HG02840 (cell line): ENCODE measurements around the gene MAP3K4.
A peak's percentile ranks its signal among the peaks of the same experiment; 100 is the strongest.

Experiments used
- ATAC-seq: cut with Tn5 transposase; IDR thresholded peaks from one replicate; pipeline ENCODE4 v1.9.1; 2021; ENCODE audit warnings: mild to moderate bottlenecking, moderate library complexity, moderate number of reproducible peaks; ENCODE audit not compliant: unreplicated experiment, low FRiP score

The MAP3K4 gene

DNA sequence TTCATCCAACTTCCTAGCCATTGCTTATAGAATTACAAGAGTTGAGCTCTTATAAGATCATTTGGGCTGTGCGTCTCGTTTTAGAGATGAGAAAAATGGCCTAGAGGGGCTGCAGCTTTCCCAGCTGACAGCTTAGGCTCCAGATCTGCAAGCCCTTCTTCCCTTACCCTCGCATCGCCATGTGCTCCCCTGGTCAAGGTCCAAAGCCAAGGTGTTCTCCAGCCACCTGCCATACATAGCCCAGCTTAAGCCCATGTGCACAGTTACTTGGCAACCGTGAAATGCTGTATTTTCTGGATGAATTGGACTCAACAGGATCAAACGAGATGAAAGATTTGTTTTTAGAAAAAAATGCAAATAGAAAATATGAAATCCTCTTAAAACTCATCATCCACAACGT is 7.9 kb downstream of the MAP3K4 start:
- ATAC-seq: no peak

DNA sequence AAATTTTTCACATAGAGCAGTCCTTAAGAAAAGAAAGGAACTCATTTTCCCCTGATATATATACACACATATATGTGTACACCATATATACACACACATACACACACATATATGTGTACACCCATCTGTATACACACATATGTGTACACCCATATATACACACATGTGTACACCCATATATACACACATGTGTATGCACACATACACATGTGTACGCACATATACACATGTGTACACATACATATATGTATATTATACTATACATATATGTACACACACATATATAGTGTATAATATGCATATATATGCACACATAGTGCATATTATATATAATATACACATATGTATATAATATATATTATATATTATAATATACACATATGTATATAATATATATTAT is 9.1 kb downstream of the MAP3K4 start:
- no peak for ATAC-seq

DNA sequence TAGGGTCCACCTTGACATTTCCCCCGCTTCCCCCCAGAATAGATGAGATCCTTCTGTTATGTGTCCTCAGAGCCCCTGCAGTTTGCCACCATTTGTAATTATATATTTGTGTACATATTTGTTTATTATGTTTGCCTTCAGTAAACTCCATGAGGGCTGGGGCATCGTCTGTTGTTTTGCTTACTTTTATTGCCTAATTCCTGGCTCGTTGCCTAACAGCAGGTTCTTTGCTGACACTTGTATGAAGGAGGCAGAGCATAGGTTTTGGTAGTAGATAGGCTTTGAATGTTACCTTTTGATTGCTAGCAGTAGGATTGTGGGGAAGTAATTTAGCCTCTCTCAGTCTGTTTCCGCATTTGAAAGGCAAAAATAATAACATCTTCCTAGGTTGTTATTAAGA is 9.9 kb downstream of the MAP3K4 start:
- ATAC-seq: no peak

DNA sequence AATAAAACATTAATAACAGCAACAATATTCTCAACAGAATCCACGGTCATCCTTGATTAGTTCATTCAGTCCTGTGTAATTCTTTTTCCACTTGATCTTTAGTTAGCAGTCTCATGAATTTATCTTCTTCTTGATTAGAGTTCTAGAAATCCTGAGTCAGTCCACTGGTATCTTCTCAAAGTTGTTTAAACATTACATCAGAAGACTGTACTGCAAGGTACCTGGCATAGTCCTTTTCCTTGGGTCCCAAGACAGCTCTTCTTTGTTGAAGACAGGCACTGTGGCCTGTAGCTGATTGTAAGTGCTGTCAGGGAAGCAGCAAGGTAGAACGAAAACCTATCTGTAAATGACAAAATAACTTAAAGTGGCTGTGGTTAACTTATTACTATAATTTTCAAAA is 11.8 kb downstream of the MAP3K4 start:
- no peak for ATAC-seq

DNA sequence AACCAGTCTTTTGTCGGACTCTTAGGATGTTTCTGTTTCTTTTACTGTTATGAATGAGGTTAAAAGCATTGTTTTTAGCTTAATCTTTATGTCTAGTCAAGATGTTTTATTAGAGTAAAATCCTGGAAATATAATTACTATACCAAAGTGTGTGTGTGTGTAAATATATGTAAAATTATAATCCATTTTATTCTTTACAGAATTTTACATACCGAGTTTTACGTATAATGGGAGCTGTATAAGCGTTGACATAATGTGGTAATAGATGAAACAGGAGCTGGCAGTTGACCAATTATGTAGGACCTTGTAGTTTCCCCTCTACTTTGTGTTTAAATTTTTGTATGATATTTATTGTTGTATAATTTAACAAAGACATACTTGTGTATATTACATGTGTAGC is 16.7 kb downstream of the MAP3K4 start:
- ATAC-seq: no peak

DNA sequence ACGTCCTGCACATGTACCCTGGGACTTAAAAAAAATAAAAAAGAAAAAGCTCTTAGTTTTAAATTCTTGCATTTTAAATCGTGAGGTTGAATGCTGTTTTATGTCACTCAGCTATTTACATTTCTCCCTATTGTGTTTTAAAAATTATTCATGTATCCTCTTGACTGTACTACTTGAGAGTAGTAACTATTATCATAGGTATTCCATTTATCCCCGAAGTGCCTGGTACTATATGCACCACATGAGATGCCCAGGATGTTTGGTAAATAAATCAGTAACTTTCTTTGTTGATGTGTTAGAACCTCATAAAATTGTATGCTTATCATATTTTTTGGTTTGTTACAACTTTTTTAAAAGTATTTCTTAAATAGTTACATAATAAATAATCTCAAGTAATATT is 18.4 kb downstream of the MAP3K4 start:
- no peak for ATAC-seq

DNA sequence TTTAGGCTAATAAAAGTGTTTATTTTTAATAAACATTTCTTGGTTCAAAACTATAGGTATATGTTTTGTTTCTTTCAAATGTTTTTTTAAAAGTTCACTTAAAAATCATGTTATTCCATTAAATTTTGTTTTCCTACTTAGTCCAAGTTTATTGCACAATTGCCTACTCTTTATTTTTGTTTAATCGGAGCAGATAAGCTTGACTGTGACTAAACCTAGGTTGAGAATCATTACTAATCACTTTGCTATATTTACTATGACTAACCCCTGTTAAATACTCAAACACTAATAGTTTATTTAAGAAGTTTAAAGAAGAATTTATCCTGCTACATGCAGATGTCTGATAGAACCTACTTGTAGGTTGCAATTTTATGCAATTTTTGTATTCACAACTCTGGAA is 18.8 kb downstream of the MAP3K4 start:
- no peak for ATAC-seq

DNA sequence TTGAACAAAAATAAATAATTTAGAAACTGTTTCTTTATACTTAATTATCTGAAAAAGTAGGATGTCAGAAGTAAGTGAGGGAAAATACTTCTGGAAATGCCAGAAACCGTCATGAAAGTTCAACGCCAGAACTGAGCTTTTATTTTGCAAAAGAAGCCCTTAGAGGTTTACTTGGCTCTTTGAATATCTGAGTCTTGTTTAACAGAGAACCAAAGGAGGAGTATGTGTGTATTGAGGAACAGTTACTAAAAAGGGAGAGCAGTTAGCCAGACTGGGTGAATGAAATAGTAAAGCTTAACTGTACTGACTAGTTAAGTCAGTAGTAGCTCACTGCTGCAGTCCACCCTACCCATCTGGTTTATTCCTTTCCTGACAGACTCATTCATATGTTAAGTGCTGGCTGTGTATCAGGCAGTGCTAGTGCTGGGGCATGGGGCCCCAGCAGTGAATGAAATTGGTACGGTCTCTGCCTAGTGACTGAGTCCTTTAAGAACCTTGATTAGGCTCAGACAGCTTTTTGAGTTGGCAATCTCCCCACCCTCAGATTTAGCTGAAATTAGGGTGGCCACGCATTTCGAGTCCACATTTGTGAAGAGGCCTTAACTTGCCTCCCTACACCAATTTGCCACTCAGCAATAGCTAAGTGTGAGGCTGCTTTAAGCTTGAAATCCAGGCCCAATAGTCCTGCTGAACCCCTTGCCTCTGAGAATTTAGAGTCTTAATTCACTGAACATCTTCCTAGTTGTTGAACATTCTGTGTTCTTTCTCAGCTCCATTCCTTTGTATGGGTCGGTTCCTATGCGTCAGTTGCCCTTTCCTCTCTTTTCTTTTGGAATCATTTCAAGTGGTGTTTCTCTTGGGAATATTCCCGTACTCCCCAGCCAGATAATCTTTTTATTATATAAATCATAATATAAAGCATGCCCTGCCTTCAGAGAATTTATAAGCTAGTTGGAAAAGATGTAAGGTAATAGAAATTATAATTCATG is 20.2 kb downstream of the MAP3K4 start:
- no peak for ATAC-seq

DNA sequence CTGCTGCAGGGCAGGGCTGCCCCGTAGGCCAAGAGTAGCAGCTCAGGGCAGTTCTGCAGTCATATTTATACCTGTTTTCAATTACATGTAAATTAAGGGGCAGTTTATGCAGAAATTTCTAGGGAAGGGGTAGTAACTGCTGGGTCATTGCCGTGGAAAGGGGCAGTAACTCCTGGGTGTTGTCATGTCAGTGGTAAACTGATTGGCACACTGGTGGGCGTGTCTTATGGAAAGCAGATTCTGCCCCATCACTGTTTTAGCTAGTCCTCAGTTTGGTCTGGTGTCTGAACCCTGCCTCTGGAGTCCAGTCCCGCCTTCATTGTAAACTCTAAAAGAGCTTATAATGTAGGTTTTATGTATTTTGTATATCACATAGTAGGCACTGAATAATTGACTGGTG is 22.1 kb downstream of the MAP3K4 start:
- ATAC-seq: no peak

DNA sequence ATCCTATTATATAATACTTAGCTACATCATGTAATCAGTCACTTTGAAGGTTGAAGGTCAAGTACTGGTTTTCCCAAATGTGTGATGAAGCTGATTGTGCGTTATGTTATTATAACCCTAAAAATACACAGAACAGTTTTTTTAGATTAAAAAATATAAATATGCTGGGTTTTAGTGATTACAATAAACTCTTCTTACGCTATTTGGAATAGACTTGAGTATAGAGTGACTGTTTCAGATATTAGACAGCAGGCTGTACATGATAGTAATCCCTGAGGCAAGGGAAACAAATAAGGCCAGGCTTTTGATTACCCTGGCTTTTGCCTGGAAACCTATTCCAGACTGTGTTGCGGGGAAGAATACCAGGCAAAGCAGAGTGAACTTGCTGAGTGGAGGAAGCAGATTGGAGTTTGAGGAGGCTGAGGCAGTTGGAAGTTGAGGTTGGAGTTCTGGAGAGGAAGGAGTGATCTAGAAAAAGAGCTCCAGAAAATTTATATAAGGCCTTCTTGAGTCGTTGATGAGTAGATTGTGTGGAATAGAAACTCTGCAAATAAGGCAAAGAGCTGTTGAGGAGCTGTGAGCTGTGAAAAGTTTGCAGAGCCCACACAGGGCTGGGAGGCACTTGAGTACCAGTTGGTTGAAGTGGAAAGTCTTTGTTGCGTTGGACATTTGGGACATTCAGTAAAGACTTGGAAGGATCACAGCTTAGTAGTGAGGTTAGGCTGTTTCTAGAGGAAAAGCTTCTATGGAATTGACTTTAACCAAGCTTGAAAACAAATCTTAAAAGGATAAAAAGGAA is 26.4 kb downstream of the MAP3K4 start:
- ATAC-seq: no peak

DNA sequence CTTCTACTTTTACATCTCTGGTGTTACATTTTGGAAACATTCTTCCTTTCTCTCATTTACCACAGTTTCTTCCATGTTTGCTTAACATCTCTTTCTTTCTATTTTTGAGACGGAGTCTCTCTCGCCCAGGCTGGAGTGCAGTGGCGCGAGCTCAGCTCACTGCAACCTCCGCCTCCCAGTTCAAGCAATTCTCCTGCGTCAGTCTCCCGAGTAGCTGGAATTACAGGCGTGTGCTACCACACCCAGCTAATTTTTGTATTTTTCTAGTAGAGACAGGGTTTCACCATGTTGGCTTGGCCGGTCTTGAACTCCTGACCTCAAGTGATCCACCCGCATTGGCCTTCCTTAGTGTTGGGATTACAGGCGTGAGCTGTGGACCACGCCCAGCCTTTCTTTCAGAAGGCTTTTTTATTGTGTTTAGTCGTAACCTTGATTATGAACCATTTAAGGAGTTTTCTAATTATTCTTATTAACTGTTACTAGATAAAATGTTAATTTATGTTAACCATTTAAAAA is 27.8 kb downstream of the MAP3K4 start:
- ATAC-seq: no peak

DNA sequence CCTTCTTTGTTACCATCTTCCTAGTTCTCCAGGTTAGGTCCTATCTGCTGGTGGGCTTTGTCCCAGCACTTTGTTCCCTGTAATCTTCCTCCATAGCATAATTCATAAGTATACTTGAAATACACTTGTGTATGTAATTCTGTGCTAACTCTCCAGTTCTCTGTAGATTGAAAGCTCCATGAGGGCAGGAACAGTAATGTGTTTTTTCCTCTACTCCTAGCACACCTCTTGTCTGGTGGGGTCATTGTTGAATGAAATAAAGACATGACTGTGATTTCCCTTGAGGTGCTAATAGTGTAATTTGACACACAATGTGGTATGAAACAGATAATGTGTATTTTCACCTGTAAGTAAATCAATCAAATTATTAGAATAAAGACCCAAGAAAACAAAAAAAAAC is 30.0 kb downstream of the MAP3K4 start:
- ATAC-seq: no peak

DNA sequence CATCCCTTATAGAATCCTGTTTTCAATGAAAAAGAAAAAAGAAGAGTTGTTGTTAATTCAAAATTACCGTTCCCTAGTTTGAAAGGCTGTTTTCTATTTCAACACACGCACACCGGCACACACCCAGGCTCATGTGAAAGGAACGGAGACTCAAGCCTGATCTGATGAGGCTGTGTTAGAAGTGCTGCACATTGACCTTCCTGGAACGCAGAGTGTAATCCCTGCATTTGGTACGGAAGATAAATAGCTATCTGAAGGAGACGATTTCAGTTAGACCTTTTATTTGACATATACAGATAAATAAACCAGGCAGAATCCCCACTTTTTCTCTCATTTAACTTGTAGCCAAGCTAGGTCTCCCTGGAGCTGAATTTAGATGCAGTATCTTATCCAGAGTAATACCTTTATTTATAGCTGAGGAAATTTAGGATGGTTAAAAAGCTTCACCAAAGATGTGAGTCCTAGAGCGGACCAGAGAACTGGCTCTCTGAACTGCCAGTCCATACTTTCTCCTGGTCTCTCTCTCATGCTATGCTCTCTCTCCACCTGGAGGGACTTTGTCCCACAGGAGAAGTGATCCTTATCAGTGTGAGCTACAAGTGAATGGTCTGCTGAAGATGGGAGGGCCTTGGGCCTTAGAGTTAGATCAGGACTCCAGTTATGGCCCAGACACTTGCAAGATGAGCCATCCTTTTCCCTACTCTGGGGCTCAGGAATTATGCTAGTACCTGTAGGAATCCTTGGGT is 30.6 kb downstream of the MAP3K4 start:
- no peak for ATAC-seq

DNA sequence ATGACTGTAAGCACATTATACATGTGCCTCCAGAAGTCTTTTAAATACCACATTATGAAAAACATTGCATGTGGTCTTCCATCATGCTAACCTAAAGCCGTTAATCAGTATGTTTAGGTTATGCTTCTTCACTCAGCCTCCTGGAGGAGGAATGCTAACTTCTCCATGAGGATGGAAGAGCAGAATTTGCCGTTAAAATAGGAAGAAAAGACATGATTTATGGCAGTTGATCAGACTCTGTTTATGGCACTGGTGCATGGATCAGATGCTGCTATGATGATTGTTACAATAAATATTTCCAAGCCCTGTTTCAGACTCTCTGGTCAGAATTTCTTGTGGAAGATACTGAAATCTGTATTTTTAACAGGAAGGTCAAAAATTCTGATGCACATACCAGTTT is 31.7 kb downstream of the MAP3K4 start:
- no peak for ATAC-seq

DNA sequence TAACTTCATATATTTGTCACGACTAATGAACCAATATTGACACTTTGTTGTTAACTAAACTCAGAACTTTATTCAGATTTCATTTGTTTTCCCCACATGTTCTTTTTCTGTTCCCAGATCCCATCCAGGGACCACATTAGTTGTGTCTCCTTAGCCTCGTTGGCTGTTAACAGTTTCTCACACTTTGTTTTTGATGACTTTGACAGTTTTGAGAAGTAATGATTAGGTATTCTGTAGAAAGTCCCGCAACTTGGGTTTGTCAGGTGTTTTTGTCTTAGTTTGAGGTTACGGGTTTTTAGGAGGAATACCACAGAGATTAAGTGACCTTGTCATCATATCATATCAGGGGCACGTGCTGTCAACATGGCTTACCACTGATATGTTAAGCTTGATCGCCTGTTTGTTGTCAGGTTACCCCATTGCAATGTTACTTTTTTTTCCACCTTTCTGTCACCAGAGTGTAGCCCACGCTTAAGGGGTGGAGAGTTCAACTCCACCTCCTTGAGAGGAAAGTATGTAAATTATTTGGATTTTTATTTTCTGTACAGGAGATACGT is 32.9 kb downstream of the MAP3K4 start:
- no peak for ATAC-seq

DNA sequence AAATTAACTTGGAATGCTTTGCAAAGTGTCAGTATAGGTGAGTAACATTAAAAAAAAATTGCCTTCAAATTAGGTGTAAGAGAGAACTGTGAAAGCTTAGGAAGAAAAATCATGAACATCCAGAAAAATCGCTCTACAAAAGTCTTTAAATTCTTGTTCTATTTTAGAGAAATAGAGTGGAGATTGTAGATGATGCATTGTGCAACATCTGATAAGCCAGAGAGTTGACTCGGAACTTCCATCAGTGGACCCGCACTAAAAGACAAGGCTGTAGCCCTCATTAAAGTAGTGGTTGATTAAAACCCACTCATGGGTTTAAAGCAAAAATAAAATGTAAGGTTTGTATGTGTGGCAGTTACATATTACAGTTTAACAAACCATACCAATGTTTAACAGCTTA is 35.8 kb downstream of the MAP3K4 start:
- ATAC-seq: no peak

DNA sequence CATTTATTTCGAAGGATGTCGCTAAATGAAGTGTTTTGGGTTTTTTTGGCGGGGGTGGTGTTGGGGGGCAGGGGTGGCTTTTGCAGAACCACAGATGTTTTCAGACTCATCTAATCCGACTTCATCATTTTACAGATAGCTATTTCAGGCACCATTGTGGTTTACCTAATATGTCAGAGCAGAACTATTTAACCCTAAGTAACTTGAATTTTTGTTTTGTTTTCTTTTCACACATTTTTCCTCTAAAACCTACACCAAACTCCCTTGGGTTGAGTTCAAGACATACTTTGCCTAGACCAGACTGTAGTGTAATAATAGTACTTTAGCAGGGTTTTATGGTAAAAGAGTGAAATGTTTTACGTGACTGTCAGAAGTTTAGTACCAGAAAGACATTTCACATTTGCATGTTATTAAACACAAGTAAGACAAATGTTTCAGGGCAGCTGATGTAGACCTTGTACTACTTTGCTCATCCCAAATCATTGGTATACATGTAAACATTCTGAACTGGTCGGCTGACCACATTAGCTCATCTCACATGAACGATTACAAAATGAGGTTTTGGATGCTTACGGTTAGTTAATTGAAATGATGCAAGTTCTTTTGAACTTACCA is 37.7 kb downstream of the MAP3K4 start:
- peak; percentile 83 for ATAC-seq

DNA sequence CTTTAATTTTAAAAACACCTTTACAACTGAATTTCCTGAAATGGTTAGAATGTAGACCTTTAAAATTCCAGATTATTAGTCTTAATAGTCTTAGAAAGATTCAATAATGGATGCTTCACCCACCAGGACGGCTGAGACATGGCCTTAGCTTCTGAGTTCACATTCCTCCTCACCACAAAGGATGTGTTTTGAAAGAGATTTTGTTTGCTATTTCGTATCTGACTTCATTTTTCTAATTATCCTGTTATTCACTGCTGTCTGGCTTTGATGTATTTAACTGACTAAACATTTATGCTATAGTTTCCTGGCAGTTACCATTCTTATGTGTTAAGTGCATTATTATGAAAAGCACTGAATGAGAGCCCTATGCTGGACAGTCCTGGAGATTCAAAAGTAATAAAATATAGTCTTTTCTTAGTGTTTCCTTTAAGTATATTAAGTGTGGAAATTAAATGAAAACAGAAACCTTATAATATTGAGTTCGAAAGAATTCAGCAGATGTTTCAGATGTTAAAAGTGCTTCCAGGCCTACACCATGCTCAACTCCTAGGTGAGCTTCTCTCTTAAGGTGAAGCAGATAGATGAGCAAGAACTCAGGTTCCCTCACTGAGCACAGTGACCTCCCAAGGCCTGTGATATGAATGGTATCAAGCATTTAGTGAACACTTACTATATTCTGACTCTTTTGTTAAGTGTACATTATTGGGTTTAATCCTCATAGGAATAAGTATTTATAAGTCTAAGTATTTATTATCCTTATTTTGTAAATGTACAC is 40.3 kb downstream of the MAP3K4 start:
- no peak for ATAC-seq

DNA sequence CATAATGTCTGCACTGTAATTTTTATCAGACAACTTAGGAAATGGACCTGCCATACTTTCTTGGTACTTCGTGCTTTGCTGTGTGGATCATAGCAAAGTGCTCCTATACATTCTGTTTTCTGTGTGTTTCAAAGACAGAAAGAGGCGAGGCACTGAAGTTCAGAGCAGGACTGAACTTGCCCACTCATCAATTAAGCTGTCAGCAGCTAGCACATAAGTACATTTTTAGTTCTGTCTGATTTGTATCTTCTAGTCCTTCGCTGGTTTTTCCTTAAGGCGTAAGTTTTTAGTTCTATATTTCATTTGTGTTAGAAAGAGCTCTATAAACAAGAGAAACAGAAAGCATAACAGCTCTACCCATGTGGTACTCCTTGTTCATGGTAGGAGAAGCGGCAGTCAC is 42.1 kb downstream of the MAP3K4 start:
- no peak for ATAC-seq
